Measurements from ENCODE around the gene ATP4A.

DNA sequence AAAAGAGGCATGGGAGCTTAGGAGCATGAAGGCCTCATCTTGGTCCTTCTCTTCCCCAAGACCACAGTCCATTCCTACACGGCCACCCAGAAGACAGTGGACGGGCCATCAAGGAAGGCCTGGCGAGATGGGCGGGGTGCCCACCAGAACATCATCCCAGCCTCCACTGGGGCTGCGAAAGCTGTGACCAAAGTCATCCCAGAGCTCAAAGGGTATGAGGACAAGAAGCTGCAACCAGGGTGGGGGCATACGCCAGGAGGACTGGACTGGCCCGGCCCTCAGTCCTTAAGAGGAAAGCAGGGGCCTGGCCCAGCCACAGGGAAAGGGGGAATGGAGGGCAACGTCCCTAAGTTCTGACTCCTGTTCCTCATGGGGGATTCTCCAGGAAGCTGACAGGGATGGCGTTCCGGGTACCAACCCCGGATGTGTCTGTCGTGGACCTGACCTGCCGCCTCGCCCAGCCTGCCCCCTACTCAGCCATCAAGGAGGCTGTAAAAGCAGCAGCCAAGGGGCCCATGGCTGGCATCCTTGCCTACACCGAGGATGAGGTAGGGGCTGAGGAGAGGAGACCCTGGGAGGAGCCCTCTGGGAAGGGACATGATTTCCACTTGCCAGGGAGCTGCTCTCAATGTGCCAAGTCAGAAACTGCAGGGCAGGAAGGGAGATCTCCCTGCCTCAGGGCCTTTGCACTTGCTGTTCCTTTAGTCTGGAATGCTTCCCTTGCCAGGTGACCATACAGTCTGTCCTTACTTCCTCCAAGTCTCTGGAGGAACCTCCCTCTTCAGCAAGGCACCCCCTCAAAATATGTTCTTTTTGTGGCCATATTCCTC is 20.0 kb downstream of the ATP4A start:
- TF ChIP-seq POLR2AphosphoS5 (IDR thresholded peaks at IDR 0.05; ENCODE audit: borderline replicate concordance, low read depth, low read length) (no peak), EZH2 (IDR thresholded peaks at IDR 0.05) (no peak)

Measured in SK-N-MC (cell line).